ENCODE results near the gene MYO3B. TPM values are rescaled to one million over a fixed set of nuclear protein-coding genes. Genes with fewer than 3 reads are reported as not detected.

The MYO3B gene
- total and polyA plus RNA-seq, 2 of the 8 experiments (the other 6 are each of a cell fraction or from before 2014, with no cell fraction given), result 0.17 to 0.19 TPM

DNA sequence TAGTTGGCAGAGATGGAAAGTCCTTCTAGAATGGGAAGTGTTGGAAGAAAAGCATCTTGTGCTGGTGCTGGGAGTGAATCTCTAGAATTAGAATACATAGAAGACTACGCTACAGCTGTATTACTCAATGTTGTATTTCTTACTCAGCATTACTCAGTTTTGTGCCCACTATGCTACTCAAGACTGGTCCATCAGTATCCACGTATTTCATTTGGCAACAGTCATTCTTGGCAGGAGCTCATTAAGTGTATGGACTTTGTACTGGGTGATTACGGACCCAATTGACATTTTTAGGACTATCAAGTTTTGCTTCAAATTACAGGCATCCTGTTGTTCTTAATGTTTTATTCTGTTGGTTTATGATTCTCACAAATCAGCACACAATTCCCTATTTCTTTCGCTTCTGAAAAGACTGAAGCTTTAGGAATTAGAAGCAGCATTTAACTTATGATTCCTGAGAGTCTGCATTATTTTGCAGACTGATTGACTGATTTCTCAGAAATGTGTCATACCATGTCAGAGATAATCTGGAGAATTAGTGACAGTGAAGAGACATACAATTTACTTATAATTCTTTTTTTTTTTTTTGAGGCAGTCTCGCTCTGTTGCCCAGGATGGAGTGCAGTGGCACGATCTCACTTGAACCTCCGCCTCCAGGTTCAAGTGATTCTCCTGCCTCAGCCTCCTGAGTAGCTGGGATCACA lies 136.9 kb downstream of the MYO3B start (continued):
- TF ChIP-seq, protein P1, sequence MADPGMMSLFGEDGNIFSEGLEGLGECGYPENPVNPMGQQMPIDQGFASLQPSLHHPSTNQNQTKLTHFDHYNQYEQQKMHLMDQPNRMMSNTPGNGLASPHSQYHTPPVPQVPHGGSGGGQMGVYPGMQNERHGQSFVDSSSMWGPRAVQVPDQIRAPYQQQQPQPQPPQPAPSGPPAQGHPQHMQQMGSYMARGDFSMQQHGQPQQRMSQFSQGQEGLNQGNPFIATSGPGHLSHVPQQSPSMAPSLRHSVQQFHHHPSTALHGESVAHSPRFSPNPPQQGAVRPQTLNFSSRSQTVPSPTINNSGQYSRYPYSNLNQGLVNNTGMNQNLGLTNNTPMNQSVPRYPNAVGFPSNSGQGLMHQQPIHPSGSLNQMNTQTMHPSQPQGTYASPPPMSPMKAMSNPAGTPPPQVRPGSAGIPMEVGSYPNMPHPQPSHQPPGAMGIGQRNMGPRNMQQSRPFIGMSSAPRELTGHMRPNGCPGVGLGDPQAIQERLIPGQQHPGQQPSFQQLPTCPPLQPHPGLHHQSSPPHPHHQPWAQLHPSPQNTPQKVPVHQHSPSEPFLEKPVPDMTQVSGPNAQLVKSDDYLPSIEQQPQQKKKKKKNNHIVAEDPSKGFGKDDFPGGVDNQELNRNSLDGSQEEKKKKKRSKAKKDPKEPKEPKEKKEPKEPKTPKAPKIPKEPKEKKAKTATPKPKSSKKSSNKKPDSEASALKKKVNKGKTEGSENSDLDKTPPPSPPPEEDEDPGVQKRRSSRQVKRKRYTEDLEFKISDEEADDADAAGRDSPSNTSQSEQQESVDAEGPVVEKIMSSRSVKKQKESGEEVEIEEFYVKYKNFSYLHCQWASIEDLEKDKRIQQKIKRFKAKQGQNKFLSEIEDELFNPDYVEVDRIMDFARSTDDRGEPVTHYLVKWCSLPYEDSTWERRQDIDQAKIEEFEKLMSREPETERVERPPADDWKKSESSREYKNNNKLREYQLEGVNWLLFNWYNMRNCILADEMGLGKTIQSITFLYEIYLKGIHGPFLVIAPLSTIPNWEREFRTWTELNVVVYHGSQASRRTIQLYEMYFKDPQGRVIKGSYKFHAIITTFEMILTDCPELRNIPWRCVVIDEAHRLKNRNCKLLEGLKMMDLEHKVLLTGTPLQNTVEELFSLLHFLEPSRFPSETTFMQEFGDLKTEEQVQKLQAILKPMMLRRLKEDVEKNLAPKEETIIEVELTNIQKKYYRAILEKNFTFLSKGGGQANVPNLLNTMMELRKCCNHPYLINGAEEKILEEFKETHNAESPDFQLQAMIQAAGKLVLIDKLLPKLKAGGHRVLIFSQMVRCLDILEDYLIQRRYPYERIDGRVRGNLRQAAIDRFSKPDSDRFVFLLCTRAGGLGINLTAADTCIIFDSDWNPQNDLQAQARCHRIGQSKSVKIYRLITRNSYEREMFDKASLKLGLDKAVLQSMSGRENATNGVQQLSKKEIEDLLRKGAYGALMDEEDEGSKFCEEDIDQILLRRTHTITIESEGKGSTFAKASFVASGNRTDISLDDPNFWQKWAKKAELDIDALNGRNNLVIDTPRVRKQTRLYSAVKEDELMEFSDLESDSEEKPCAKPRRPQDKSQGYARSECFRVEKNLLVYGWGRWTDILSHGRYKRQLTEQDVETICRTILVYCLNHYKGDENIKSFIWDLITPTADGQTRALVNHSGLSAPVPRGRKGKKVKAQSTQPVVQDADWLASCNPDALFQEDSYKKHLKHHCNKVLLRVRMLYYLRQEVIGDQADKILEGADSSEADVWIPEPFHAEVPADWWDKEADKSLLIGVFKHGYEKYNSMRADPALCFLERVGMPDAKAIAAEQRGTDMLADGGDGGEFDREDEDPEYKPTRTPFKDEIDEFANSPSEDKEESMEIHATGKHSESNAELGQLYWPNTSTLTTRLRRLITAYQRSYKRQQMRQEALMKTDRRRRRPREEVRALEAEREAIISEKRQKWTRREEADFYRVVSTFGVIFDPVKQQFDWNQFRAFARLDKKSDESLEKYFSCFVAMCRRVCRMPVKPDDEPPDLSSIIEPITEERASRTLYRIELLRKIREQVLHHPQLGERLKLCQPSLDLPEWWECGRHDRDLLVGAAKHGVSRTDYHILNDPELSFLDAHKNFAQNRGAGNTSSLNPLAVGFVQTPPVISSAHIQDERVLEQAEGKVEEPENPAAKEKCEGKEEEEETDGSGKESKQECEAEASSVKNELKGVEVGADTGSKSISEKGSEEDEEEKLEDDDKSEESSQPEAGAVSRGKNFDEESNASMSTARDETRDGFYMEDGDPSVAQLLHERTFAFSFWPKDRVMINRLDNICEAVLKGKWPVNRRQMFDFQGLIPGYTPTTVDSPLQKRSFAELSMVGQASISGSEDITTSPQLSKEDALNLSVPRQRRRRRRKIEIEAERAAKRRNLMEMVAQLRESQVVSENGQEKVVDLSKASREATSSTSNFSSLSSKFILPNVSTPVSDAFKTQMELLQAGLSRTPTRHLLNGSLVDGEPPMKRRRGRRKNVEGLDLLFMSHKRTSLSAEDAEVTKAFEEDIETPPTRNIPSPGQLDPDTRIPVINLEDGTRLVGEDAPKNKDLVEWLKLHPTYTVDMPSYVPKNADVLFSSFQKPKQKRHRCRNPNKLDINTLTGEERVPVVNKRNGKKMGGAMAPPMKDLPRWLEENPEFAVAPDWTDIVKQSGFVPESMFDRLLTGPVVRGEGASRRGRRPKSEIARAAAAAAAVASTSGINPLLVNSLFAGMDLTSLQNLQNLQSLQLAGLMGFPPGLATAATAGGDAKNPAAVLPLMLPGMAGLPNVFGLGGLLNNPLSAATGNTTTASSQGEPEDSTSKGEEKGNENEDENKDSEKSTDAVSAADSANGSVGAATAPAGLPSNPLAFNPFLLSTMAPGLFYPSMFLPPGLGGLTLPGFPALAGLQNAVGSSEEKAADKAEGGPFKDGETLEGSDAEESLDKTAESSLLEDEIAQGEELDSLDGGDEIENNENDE (IDR thresholded peaks at IDR 0.05; ENCODE audit: insufficient replicate concordance, low read length), result no peak
- TF ChIP-seq SRF (IDR thresholded peaks at IDR 0.05; ENCODE audit: low read depth, low read length), result no peak
- no peak for TF ChIP-seq BACH1 (IDR thresholded peaks at IDR 0.05; ENCODE audit: low read length)
- no peak for TF ChIP-seq BRCA1 (IDR thresholded peaks at IDR 0.05; ENCODE audit: low read depth, low read length)
- no peak for TF ChIP-seq NANOG (IDR thresholded peaks at IDR 0.05; ENCODE audit: insufficient read depth, low read depth, low read length, poor library complexity, severe bottlenecking)
- no peak for TF ChIP-seq TEAD4 (IDR thresholded peaks at IDR 0.05; ENCODE audit: low read depth, low read length)
- TF ChIP-seq RXRA (IDR thresholded peaks at IDR 0.05; ENCODE audit: insufficient read depth, low read depth, low read length), result no peak
- TF ChIP-seq POLR2A (IDR thresholded peaks at IDR 0.05; ENCODE audit: control extremely low read depth in 1 of 2, low read depth in 2 of 2, low read length in 2 of 2), result no peak
- TF ChIP-seq CHD1 (IDR thresholded peaks at IDR 0.05; ENCODE audit: low read depth, low read length), result no peak
- TF ChIP-seq SP2 (IDR thresholded peaks at IDR 0.05; ENCODE audit: low read length), result no peak
- TF ChIP-seq POU5F1 (IDR thresholded peaks at IDR 0.05; ENCODE audit: low read depth, low read length), result no peak
- no peak for TF ChIP-seq PHF8 (conservative IDR thresholded peaks at IDR 0.05; ENCODE audit: low read depth, low read length)
